Right cardiac atrium (tissue), 5 donors: ENCODE data around the gene CSN2. TPM values are rescaled to one million over a fixed set of nuclear protein-coding genes. Genes with fewer than 3 reads are reported as not detected.

ENCODE experiments used
- polyA plus RNA-seq: library from polyadenylated mRNA; stranded (reverse); fragments of 200-250 nt; gene quantifications from one replicate; pipeline ENCODE4 v1.2.3, GENCODE V29; 2013
- total RNA-seq, 4 donors: library from RNA; stranded (reverse); fragmentation: NEBNext Ultra II Directional; extraction: Animal tissue kit (Norgen Biotek cat#: 25700); gene quantifications; one replicate each; pipeline ENCODE4 v1.2.1, GENCODE V29; 2021
- donor health status: healthy with polysubstance abuse.
- donor health status: DM: no; HTN: yes; CAD: no.
- donor health status: DM: no; HTN: no; CAD: no.
- donor health status: DM: no; HTN: yes; CAD: no; lungs with severe emphysema.
- donor health status: DM: yes; HTN: yes; CAD: no.

The CSN2 gene
- total and polyA plus RNA-seq, 5 donors = not detected

Other genes starting within 250 kb of the CSN2 start
- gene SULT1B1, start 205.1 kb downstream of the CSN2 start, total RNA-seq = 1 to 10 TPM in 1 of 4 donors, under 1 TPM in 3; 0.51 to 2.7 (median 0.93) TPM
- 0.18 TPM for gene SULT1B1, start 205.1 kb downstream of the CSN2 start, polyA plus RNA-seq
- gene SULT1E1, start 105.6 kb downstream of the CSN2 start, total RNA-seq = not detected
- gene SULT1E1, start 105.6 kb downstream of the CSN2 start, polyA plus RNA-seq = 0.11 TPM
- not detected for gene CSN1S1, start 34.7 kb downstream of the CSN2 start, total RNA-seq
- gene CSN1S1, start 34.7 kb downstream of the CSN2 start, polyA plus RNA-seq = not detected
- gene STATH, start 30.2 kb upstream of the CSN2 start, total RNA-seq = not detected
- gene STATH, start 30.2 kb upstream of the CSN2 start, polyA plus RNA-seq = not detected
- gene HTN3, start 62.7 kb upstream of the CSN2 start, total RNA-seq = not detected
- gene HTN3, start 62.7 kb upstream of the CSN2 start, polyA plus RNA-seq = not detected
- gene HTN1, start 84.7 kb upstream of the CSN2 start, total RNA-seq = not detected
- gene HTN1, start 84.7 kb upstream of the CSN2 start, polyA plus RNA-seq = not detected
- gene PRR27, start 188.5 kb upstream of the CSN2 start, total RNA-seq = not detected
- not detected for gene PRR27, start 188.5 kb upstream of the CSN2 start, polyA plus RNA-seq
- gene ODAM, start 230.0 kb upstream of the CSN2 start, total RNA-seq = not detected
- not detected for gene ODAM, start 230.0 kb upstream of the CSN2 start, polyA plus RNA-seq